Fibroblast of mammary gland (primary cell): ENCODE data around the gene PDZD4.

ENCODE experiments used
- DNase-seq: peaks from one replicate; pipeline ENCODE4 v3.0.0-alpha.2; 2010; ENCODE audit warnings: low read depth
- H3K4me3 ChIP-seq: 2 replicates; pipeline ENCODE4 v1.5.1; 2011; ENCODE audit warnings: low read depth, mild to moderate bottlenecking, low read length, moderate library complexity; ENCODE audit not compliant: control insufficient read depth
- CTCF ChIP-seq: conservative IDR thresholded peaks from 2 replicates; pipeline ENCODE4 v1.5.1; 2011; ENCODE audit warnings: low read depth, low read length, inconsistent platforms; ENCODE audit not compliant: control insufficient read depth, insufficient read depth

PDZD4 gene

GRCh38 chrX:153828308-153828707, 2.0 kb downstream of the PDZD4 start:
- no peak for DNase-seq
- no peak overlapping the region for H3K4me3 ChIP-seq
- TF ChIP-seq CTCF: no peak

GRCh38 chrX:153827903-153828302, 2.4 kb downstream of the PDZD4 start:
- no peak for TF ChIP-seq CTCF
- no peak overlapping the region for H3K4me3 ChIP-seq
- no peak for DNase-seq

DNA sequence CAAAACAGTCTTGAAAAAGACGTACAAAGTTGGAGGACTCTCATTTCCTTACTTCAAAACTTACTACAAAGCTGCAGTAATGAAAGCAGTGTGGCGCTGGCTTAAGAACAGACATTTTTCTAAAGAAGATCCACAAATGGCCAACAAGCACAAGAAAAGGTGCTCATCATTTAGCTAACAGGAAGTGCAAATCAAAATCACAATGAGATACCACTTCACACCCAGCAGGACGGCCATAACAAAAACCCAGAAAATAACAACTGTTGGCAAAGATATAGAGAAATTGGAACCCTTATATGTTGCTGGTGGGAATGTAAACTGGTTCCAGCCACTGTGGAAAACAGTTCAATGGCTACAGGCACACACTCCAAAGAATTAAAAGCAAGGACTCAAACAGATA, 3.3 kb downstream of the PDZD4 start:
- TF ChIP-seq CTCF: no peak
- H3K4me3 ChIP-seq: no peak overlapping the region

GRCh38 chrX:153825042-153825441, 5.3 kb downstream of the PDZD4 start:
- TF ChIP-seq CTCF: no peak
- no peak overlapping the region for H3K4me3 ChIP-seq
- DNase-seq: no peak

More for the DNA sequence above, 3.3 kb downstream of the PDZD4 start:
- DNase-seq: no peak

DNA sequence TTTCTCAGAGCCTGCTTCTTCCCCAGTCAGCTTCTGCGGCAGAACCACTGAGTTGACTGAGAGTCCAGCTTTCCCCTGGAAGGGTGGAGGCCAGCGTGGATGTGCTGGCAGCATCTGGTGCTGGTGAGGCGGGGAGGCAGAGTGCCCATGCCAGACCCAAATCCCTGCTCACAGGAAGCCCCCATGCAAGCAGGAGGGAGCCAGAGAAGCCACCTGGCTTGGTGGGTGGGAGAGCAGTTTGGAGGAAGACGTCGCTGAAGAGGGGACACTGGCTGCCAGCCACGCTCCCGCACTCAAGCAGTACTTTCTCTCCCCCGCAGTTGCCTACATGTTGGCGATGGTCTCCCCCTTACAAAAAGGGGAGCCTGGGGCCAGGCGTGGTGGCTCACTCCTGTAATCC, 6.0 kb downstream of the PDZD4 start:
- DNase-seq: no peak
- no peak for TF ChIP-seq CTCF
- no peak overlapping the region for H3K4me3 ChIP-seq

DNA sequence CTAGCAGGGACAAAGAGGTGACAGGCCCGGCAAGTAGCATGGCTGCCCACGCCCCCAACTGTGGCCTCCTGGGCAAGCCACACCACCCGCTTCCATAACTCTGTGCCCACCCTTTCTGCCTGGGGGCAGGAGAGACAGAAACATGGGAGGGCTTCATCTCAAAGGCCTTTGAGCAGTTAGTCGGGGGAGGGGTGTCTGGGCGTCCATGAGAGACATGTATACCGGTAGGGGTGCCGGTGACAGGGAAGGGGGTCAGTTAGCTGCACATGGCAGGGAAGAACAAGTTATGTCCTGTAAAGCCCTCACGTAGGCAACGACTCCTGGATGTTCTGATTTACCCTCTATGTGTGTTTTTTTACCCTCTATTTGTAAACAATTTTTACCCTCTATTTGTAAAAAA, 9.3 kb downstream of the PDZD4 start:
- no peak for TF ChIP-seq CTCF
- DNase-seq: no peak
- no peak overlapping the region for H3K4me3 ChIP-seq

GRCh38 chrX:153820601-153821000, 9.7 kb downstream of the PDZD4 start:
- H3K4me3 ChIP-seq: no peak overlapping the region
- no peak for DNase-seq
- no peak for TF ChIP-seq CTCF
